HepG2 (cell line): ENCODE data around the gene CCDC174. TPM values are rescaled to one million over a fixed set of nuclear protein-coding genes. Genes with fewer than 3 reads are reported as not detected.
A peak's percentile ranks its signal among the peaks of the same experiment; 100 is the strongest.

Experiments
- CHD4 ChIP-seq: fragments of 200-600 bp; sonication (generic); IDR thresholded peaks from 2 replicates; pipeline ENCODE4 v1.7.0; 2017; ENCODE audit warnings: mild to moderate bottlenecking, low read length, borderline replicate concordance
- HMG20B ChIP-seq: conservative IDR thresholded peaks from 2 replicates; pipeline ENCODE4 v1.6.1; 2016; ENCODE audit warnings: missing genetic modification reagents, missing compliant biosample characterization
- IKZF5 ChIP-seq: IDR thresholded peaks from 2 replicates; pipeline ENCODE4 v1.6.1; 2018; ENCODE audit warnings: missing genetic modification reagents, mild to moderate bottlenecking, missing compliant biosample characterization
- ISL2 ChIP-seq: sonication (generic); formaldehyde crosslinking; IDR thresholded peaks from 2 replicates; pipeline ENCODE4 v1.5.0; 2020; ENCODE audit warnings: missing genetic modification reagents
- NFKB2 ChIP-seq: sonication (generic); formaldehyde crosslinking; IDR thresholded peaks from 2 replicates; pipeline ENCODE4 v1.4.0; 2020; ENCODE audit warnings: missing genetic modification reagents, borderline replicate concordance
- PITX1 ChIP-seq: sonication (generic); formaldehyde crosslinking; IDR thresholded peaks from 2 replicates; pipeline ENCODE4 v1.5.1; 2020; ENCODE audit warnings: mild to moderate bottlenecking, missing genetic modification reagents
- RFXAP ChIP-seq: sonication (generic); formaldehyde crosslinking; IDR thresholded peaks from 2 replicates; pipeline ENCODE4 v1.4.0; 2020; ENCODE audit warnings: missing genetic modification reagents, borderline replicate concordance
- SUZ12 ChIP-seq: fragments of 150-350 bp; IDR thresholded peaks from 2 replicates; pipeline ENCODE4 v1.6.1; 2014; ENCODE audit warnings: low read depth, low read length
- TFE3 ChIP-seq: IDR thresholded peaks from 2 replicates; pipeline ENCODE4 v1.6.1; 2016
- TRIM24 ChIP-seq: sonication (generic); formaldehyde crosslinking; IDR thresholded peaks from 2 replicates; pipeline ENCODE4 v1.8.0; 2022; ENCODE audit warnings: mild to moderate bottlenecking, missing genetic modification reagents
- YEATS4 ChIP-seq: sonication (generic); formaldehyde crosslinking; IDR thresholded peaks from 2 replicates; pipeline ENCODE4 v1.4.0; 2020; ENCODE audit warnings: missing genetic modification reagents, borderline replicate concordance
- ZNF205 ChIP-seq: IDR thresholded peaks from 2 replicates; pipeline ENCODE4 v1.6.1; 2018; ENCODE audit warnings: missing biosample characterization, missing genetic modification reagents
- ZNF335 ChIP-seq: sonication (generic); formaldehyde crosslinking; IDR thresholded peaks from 2 replicates; pipeline ENCODE4 v1.4.0; 2020; ENCODE audit warnings: missing genetic modification reagents
- ZNF350 ChIP-seq: sonication (generic); formaldehyde crosslinking; IDR thresholded peaks from 2 replicates; pipeline ENCODE4 v1.4.0; 2020; ENCODE audit warnings: mild to moderate bottlenecking, low read depth, missing genetic modification reagents, borderline replicate concordance
- ZNF646 ChIP-seq: sonication (generic); formaldehyde crosslinking; IDR thresholded peaks from 2 replicates; pipeline ENCODE4 v1.9.0; 2021; ENCODE audit warnings: mild to moderate bottlenecking, missing genetic modification reagents
- ZNF660 ChIP-seq: sonication (generic); formaldehyde crosslinking; IDR thresholded peaks from 2 replicates; pipeline ENCODE4 v1.5.1; 2020; ENCODE audit warnings: mild to moderate bottlenecking, low read depth, missing genetic modification reagents, borderline replicate concordance
- ZNF879 ChIP-seq: sonication (generic); formaldehyde crosslinking; IDR thresholded peaks from 2 replicates; pipeline ENCODE4 v1.8.1; 2023; ENCODE audit warnings: missing genetic modification reagents
- polyA plus RNA-seq, 8 experiments: library from polyadenylated mRNA; depleted of rRNA in 3 of 8; stranded (reverse) in 7 of 8; unstranded in 1 of 8; fragments of >200 nt; fragmentation: Illumina TruSeq in 4 of 8; extraction: Trizol in 4 of 8; gene quantifications; 2 replicates each; pipeline versions ENCODE4 v1.2.1 to v1.2.3, GENCODE V29; 2011 to 2016; ENCODE audit warnings: low read depth in 4 of 8, missing spikeins in 1 of 8, mixed read lengths in 1 of 8; ENCODE audit not compliant: insufficient read depth in 1 of 8
- total RNA-seq, 5 experiments: library from RNA; depleted of rRNA; stranded (reverse); fragments of >200 nt; fragmentation: Illumina TruSeq; extraction: Trizol; gene quantifications; 2 replicates each; pipeline ENCODE4 v1.2.3, GENCODE V29; 2016; ENCODE audit warnings: low read depth in 1 of 5
- TF ChIP-seq, protein P1 (sequence below): sonication (generic); formaldehyde crosslinking; IDR thresholded peaks from 2 replicates; pipeline ENCODE4 v1.5.1; 2020; ENCODE audit warnings: missing genetic modification reagents, mild to moderate bottlenecking, borderline replicate concordance

Gene CCDC174
- total and polyA plus RNA-seq, 2 of the 13 experiments (the other 11 are each of a cell fraction or from before 2014, with no cell fraction given): 5.4 to 11.0 TPM

- TF ChIP-seq IKZF5 (peak; percentile 98), CHD4 (no peak), ZNF660 (no peak), YEATS4 (CRISPR knock-in tag) (peak; percentile 83), ZNF646 (CRISPR knock-in tag) (no peak), ZNF205 (CRISPR knock-in tag) (peak; percentile 91), ISL2 (CRISPR knock-in tag) (peak; percentile 83), SUZ12 (no peak), TRIM24 (CRISPR knock-in tag) (0 out of 2 replicates have a peak, but pooled peaks have one; percentile 74), NFKB2 (0 out of 2 replicates have a peak, but pooled peaks have one; percentile 27), ZNF350 (CRISPR knock-in tag) (peak; percentile 89), TFE3 (CRISPR knock-in tag) (peak; percentile 99), PITX1 (CRISPR knock-in tag) (peak; percentile 100), ZNF335 (CRISPR knock-in tag) (peak; percentile 65; the same call in 1 of the 2 replicates), ZNF879 (no peak), RFXAP (peak; percentile 86; the same call in 1 of the 2 replicates), HMG20B (CRISPR knock-in tag) (peak; percentile 72; the same call in 1 of the 2 replicates)
- TF ChIP-seq, protein P1, sequence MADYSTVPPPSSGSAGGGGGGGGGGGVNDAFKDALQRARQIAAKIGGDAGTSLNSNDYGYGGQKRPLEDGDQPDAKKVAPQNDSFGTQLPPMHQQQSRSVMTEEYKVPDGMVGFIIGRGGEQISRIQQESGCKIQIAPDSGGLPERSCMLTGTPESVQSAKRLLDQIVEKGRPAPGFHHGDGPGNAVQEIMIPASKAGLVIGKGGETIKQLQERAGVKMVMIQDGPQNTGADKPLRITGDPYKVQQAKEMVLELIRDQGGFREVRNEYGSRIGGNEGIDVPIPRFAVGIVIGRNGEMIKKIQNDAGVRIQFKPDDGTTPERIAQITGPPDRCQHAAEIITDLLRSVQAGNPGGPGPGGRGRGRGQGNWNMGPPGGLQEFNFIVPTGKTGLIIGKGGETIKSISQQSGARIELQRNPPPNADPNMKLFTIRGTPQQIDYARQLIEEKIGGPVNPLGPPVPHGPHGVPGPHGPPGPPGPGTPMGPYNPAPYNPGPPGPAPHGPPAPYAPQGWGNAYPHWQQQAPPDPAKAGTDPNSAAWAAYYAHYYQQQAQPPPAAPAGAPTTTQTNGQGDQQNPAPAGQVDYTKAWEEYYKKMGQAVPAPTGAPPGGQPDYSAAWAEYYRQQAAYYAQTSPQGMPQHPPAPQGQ (CRISPR knock-in tag): no peak
These were observed 26.5 kb downstream of the CCDC174 start (continued) for GRCh38 chr3:14678015-14678503.
